T-cell (primary cell): ENCODE measurements around the gene SCAMP1. TPM values are rescaled to one million over a fixed set of nuclear protein-coding genes. Genes with fewer than 3 reads are reported as not detected.
"Not testable (repeated sequence)": the region's sequence is repeated elsewhere in the genome, so short reads cannot be mapped to it uniquely, and the experiment has no call there.

ENCODE experiments used
- ATAC-seq, 4 experiments: fragments of 200-7000 bp in 3 of 4; fragments of 150-1000 bp in 1 of 4; cut with Tn5 transposase; replicated peaks in 1 of 4; 1 replicate in 3 of 4; 2 replicates in 1 of 4; pipeline ENCODE4 v1.10.0; 2021; ENCODE audit warnings: moderate library complexity in 3 of 4, mild to moderate bottlenecking in 2 of 4, moderate number of reproducible peaks in 1 of 4
- CTCF ChIA-PET, 2 donors: fragments of 300-600 bp; sonication (Branson Sonifier 250); formaldehyde crosslinking; loops; one replicate each; lab custom pipeline; 2022; ENCODE audit warnings: antibody characterized with exemption in 2 of 2; lab: Charles Lee
- POLR2A ChIA-PET, 2 donors: fragments of 300-600 bp; sonication (Branson Sonifier 250); formaldehyde crosslinking; loops; one replicate each; lab custom pipeline; 2022; ENCODE audit warnings: antibody characterized with exemption in 2 of 2; lab: Charles Lee
- DNase-seq, 35 experiments: peaks; one replicate each; pipeline versions ENCODE4 v3.0.0 to v3.0.0-alpha.2; 2013 to 2023
- H3K27ac ChIP-seq: one replicate; pipeline ENCODE4 v1.5.1; 2013; ENCODE audit warnings: low read length
- H3K27me3 ChIP-seq, 2 experiments: replicated peaks in 1 of 2; 1 replicate in 1 of 2; 2 replicates in 1 of 2; pipeline versions ENCODE4 v1.6.1 to v1.7.0; 2013; ENCODE audit warnings: low read length in 1 of 2, mixed read lengths in 1 of 2; ENCODE audit not compliant: control insufficient read depth in 2 of 2, insufficient read depth in 2 of 2; ENCODE audit errors: extremely low read depth in 1 of 2
- H3K36me3 ChIP-seq, 2 donors: 1 replicate in 1 of 2; 2 replicates in 1 of 2; pipeline versions ENCODE4 v1.6.1 to v1.7.0; 2013; ENCODE audit warnings: low read length in 1 of 2; ENCODE audit not compliant: control insufficient read depth in 2 of 2, insufficient read depth in 1 of 2; ENCODE audit errors: extremely low read depth in 1 of 2
- H3K4me1 ChIP-seq, 2 experiments: 1 replicate in 1 of 2; 2 replicates in 1 of 2; pipeline versions ENCODE4 v1.6.1 to v1.7.0; 2013; ENCODE audit warnings: low read length in 2 of 2, mixed read lengths in 1 of 2; ENCODE audit not compliant: insufficient read depth in 2 of 2, control insufficient read depth in 1 of 2; ENCODE audit errors: extremely low read depth in 1 of 2
- H3K4me3 ChIP-seq, 2 donors: 1 replicate in 1 of 2; 2 replicates in 1 of 2; pipeline versions ENCODE4 v1.5.1 to v1.7.0; 2013; ENCODE audit warnings: mild to moderate bottlenecking in 2 of 2, low read length in 1 of 2, moderate library complexity in 1 of 2; ENCODE audit not compliant: control insufficient read depth in 1 of 2; ENCODE audit errors: extremely low read depth in 1 of 2
- H3K9me3 ChIP-seq: 2 replicates; pipeline ENCODE4 v1.7.0; 2013
- H3K27ac Mint-ChIP-seq, 2 donors: one replicate each; pipeline ENCODE4 v1.8.0; 2020 to 2021; ENCODE audit warnings: mild to moderate bottlenecking in 2 of 2, mixed read lengths in 2 of 2
- H3K27me3 Mint-ChIP-seq, 2 donors: one replicate each; pipeline ENCODE4 v1.8.0; 2021 to 2022; ENCODE audit warnings: mixed read lengths in 2 of 2
- H3K36me3 Mint-ChIP-seq: one replicate; pipeline ENCODE4 v1.8.0; 2021; ENCODE audit warnings: mixed read lengths
- H3K4me1 Mint-ChIP-seq, 3 donors: one replicate each; pipeline ENCODE4 v1.8.0; 2020 to 2022; ENCODE audit warnings: mixed read lengths in 3 of 3, mild to moderate bottlenecking in 1 of 3
- H3K4me3 Mint-ChIP-seq, 3 donors: one replicate each; pipeline ENCODE4 v1.8.0; 2020 to 2022; ENCODE audit warnings: mild to moderate bottlenecking in 3 of 3, mixed read lengths in 3 of 3, moderate library complexity in 3 of 3
- H3K9me3 Mint-ChIP-seq, 3 donors: one replicate each; pipeline ENCODE4 v1.8.0; 2020 to 2022; ENCODE audit warnings: mixed read lengths in 3 of 3
- WGBS: methylation state at CpG from one replicate; pipeline ENCODE4 v1.1.5; 2013; ENCODE audit warnings: missing lambda C conversion rate; ENCODE audit not compliant: insufficient coverage; 5-methylcytosine and 5-hydroxymethylcytosine counted together
- total RNA-seq, 35 experiments: library from RNA in 6 of 35; stranded (reverse) in 6 of 35; fragments of 120-200 nt in 1 of 35; gene quantifications; one replicate each; pipeline versions ENCODE4 v1.2.1 to v1.2.4 and lab custom pipeline; 2013 to 2026

Gene SCAMP1
- total RNA-seq, 5 donors from 2014 or later (not counting 1 experiment from before 2014, with no cell fraction given), result 20.6 to 28.3 (median 22.2) TPM

DNA sequence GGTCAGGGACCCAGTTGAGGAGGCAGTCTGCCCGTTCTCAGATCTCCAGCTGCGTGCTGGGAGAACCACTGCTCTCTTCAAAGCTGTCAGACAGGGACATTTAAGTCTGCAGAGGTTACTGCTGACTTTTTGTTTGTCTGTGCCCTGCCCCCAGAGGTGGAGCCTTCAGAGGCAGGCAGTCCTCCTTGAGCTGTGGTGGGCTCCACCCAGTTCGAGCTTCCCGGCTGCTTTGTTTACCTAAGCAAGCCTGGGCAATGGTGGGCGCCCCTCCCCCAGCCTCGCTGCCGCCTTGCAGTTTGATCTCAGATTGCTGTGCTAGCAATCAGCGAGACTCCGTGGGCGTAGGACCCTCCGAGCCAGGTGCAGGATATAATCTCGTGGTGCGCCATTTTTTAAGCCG lies 97.1 kb downstream of the SCAMP1 start:
- POLR2A ChIA-PET, H3K4me1 ChIP-seq, ATAC-seq, DNase-seq, H3K9me3 Mint-ChIP-seq, H3K27me3 Mint-ChIP-seq, CTCF ChIA-PET, H3K4me3 ChIP-seq, H3K27me3 ChIP-seq, H3K27ac ChIP-seq, H3K27ac Mint-ChIP-seq, H3K36me3 ChIP-seq, H3K4me3 Mint-ChIP-seq, H3K9me3 ChIP-seq: not testable (repeated sequence)
- Mint-ChIP-seq H3K4me1 (peaks cover 14 to 33% (median 17%) of the 10 kb centered on the region in 3 donors), H3K36me3 (peaks cover 32% of the 10 kb centered on the region)
- 71% methylated on average over 2 of the region's 14 CpGs for WGBS

DNA sequence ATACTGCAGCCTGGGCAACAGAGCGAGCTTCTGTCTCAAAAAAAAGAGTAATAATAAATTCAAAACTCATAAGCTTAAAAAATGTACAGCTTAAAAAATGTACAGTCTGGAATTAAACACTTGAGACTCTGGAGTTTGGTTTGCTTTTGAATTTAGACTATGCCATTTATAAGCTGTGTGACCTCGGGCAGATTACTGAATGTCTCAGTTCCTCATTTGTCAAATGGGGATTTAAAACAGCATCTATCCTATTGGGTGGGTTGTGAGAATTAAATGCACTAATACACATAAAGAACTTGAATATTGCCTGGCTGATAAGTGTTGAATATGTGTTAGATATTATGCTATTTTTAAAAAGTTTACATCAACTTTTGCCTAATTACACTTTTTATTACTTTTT lies 98.4 kb downstream of the SCAMP1 start:
- WGBS, result no CpG with 5 or more reads among the region's 2 CpGs
- Mint-ChIP-seq H3K27me3 (no peaks in the 10 kb centered on the region), H3K9me3 (peaks cover 0 to 7% (median 5%) of the 10 kb centered on the region in 3 donors), H3K4me1 (peaks cover 14 to 33% (median 17%) of the 10 kb centered on the region in 3 donors), H3K4me3 (no peak overlapping the region), H3K36me3 (peaks cover 39% of the 10 kb centered on the region), H3K27ac (no peak overlapping the region)
- ChIA-PET CTCF (no interaction called here), POLR2A (no interaction called here)
- Histone ChIP-seq H3K4me3 (no peak overlapping the region), H3K27ac (no peak overlapping the region), H3K27me3 (no peaks in the 10 kb centered on the region), H3K9me3 (no peaks in the 10 kb centered on the region), H3K36me3 (peaks cover 0 to 9% of the 10 kb centered on the region in 2 donors), H3K4me1 (no peaks in the 10 kb centered on the region)
- ATAC-seq (no peak), DNase-seq (no peak)

DNA sequence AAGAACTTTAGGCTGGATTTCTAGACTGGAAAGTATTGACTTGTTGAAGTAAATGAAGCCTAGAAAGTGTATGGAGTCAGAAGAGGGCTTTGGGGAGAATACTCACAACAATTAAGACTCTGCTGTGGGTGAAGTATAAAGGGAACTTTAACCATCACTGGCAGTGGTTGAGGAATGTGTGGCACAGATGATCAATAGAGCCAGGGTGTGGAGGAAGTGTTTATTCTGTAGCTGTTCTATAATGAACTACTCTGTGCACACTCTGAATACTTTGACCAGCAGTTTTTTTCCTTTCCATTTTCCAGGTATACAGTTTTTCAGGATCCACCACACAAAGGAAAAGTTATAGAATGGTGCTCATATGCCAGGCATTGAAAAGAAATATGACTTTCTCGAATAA lies 106.7 kb downstream of the SCAMP1 start:
- peaks cover 40% of the 10 kb centered on the region for H3K36me3 Mint-ChIP-seq
- no peaks in the 10 kb centered on the region for H3K4me1 ChIP-seq
- no peaks in the 10 kb centered on the region for H3K9me3 ChIP-seq
- no CpG with 5 or more reads among the region's 1 CpG for WGBS
- ATAC-seq (no peak), DNase-seq (no peak)
- H3K27me3 Mint-ChIP-seq, result no peaks in the 10 kb centered on the region
- peaks cover 0 to 20% of the 10 kb centered on the region in 2 donors for H3K36me3 ChIP-seq
- H3K4me1 Mint-ChIP-seq, result peaks cover 0 to 13% (median 0%) of the 10 kb centered on the region in 3 donors
- no peaks in the 10 kb centered on the region for H3K9me3 Mint-ChIP-seq
- H3K27ac Mint-ChIP-seq, result no peak overlapping the region
- no peak overlapping the region for H3K4me3 ChIP-seq
- no peaks in the 10 kb centered on the region for H3K27me3 ChIP-seq
- H3K4me3 Mint-ChIP-seq, result no peak overlapping the region
- ChIA-PET POLR2A (no interaction called here), CTCF (interaction anchor here in 1 of 2 donors (0.5 to 1.3 kb wide), 2 partner anchors 27 to 666 kb away, joined by 3 to 12 read pairs; no protein-coding TSS in a partner anchor)
- no peak overlapping the region for H3K27ac ChIP-seq

DNA sequence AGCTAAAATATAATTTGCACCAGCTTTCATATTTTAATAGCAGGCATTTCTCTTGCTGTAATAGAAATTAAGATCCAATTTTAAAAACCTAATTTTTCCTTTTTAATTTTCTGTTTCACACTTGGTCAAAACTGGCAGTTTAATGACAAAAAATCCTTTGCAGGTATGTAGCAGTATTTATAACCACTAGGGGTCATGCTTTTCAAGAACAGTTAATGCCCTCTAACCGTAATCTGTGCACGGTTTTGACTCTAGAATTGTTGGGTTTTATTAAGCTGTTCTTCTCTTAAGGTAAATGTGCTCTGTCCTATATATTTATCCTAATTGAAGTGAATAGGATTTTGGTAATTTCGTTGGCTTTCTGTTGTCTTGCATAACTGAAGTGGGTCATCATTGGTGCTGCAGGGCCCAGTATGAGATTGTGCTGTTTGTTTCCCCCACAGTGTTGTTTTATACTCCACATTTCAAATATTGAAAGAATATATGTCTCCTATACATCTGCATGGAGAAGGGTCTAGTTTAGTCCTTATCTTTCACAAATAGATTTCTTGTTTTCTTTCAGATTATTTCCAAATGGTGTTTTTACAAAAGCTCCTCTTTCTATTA lies 107.4 kb downstream of the SCAMP1 start:
- Histone ChIP-seq H3K36me3 (peaks cover 0 to 18% of the 10 kb centered on the region in 2 donors), H3K4me3 (no peak overlapping the region), H3K27ac (no peak overlapping the region), H3K27me3 (no peaks in the 10 kb centered on the region), H3K9me3 (no peaks in the 10 kb centered on the region), H3K4me1 (no peaks in the 10 kb centered on the region)
- ChIA-PET CTCF (interaction anchor here in 1 of 2 donors (0.5 to 1.3 kb wide), 2 partner anchors 28 to 666 kb away, joined by 3 to 12 read pairs; no protein-coding TSS in a partner anchor), POLR2A (no interaction called here)
- WGBS, result no CpG with 5 or more reads among the region's 3 CpGs
- DNase-seq (peak in 1 of 35 experiments; percentile 16), ATAC-seq (no peak)
- no peak overlapping the region for H3K27ac Mint-ChIP-seq
- H3K27me3 Mint-ChIP-seq, result no peaks in the 10 kb centered on the region
- H3K4me3 Mint-ChIP-seq, result no peak overlapping the region
- H3K9me3 Mint-ChIP-seq, result no peaks in the 10 kb centered on the region
- peaks cover 39% of the 10 kb centered on the region for H3K36me3 Mint-ChIP-seq
- H3K4me1 Mint-ChIP-seq, result peaks cover 0 to 11% (median 0%) of the 10 kb centered on the region in 3 donors

DNA sequence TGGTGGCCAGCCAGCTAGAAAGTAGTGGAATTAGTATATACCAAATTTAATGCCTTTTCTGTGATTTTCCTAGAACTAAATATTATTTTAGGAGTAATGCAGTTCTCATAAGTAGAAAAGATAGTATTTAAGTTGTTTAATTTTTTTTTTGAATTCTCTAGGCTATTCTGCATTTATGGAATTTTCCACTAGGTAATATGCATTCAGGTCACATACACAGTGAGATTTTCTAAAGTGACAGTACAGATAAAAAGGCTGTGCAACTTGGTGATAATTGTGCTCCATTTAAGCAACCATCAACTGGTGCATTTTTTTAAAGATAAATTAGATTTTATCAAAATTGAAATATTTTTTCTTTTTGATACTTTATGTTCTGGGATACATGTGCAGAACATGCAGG lies 111.5 kb downstream of the SCAMP1 start:
- Mint-ChIP-seq H3K9me3 (no peaks in the 10 kb centered on the region), H3K4me3 (no peak overlapping the region), H3K4me1 (peaks cover 0 to 10% (median 0%) of the 10 kb centered on the region in 3 donors), H3K27me3 (no peaks in the 10 kb centered on the region), H3K36me3 (peaks cover 21% of the 10 kb centered on the region), H3K27ac (no peak overlapping the region)
- Histone ChIP-seq H3K4me1 (no peaks in the 10 kb centered on the region), H3K27ac (no peak overlapping the region), H3K4me3 (no peak overlapping the region), H3K36me3 (peaks cover 0 to 3% of the 10 kb centered on the region in 2 donors), H3K9me3 (no peaks in the 10 kb centered on the region), H3K27me3 (no peaks in the 10 kb centered on the region)
- ChIA-PET CTCF (interaction anchor here in 1 of 2 donors (0.7 kb wide), 1 partner anchor 1863 kb away, joined by 8 read pairs; no protein-coding TSS in a partner anchor), POLR2A (no interaction called here)
- DNase-seq, result no peak
- no peak for ATAC-seq

DNA sequence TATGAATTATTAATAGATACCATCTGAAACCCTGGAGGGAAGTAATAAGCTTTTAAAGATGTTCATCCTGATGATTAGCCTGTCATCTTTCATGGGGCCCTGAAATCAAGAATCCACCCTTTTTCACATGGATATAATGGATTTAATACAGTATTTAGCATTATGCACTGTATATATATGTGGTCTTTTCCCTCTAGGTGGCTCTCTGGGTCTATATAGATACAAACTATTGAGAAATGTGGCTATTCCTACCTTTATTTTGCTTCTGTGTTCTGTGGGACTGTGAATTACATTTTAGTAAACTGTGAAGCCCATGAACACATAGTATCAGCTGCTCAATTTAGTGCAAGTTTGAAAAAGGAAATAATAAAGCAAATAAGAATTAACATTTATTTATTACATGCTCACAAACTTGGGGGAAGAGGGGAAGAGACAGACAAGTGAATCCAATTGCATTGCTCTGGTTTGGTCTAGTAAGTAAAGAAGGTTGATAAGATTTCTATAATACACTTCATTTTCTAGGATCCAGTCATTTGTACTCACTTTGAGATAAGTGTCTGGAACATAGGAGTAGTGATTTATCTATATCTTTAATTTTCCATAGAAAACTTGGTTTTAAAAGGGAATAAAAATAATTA lies 112.2 kb downstream of the SCAMP1 start:
- H3K4me1 Mint-ChIP-seq, result peaks cover 0 to 6% (median 0%) of the 10 kb centered on the region in 3 donors
- peaks cover 21% of the 10 kb centered on the region for H3K36me3 Mint-ChIP-seq

More for the DNA sequence above, 112.2 kb downstream of the SCAMP1 start:
- Mint-ChIP-seq H3K4me3 (no peak overlapping the region), H3K9me3 (no peaks in the 10 kb centered on the region), H3K27ac (no peak overlapping the region), H3K27me3 (no peaks in the 10 kb centered on the region)
- DNase-seq (no peak), ATAC-seq (no peak)
- H3K27me3 ChIP-seq, result no peaks in the 10 kb centered on the region
- no peak overlapping the region for H3K27ac ChIP-seq
- CTCF ChIA-PET, result interaction anchor here in 1 of 2 donors (0.7 kb wide), 1 partner anchor 1864 kb away, joined by 8 read pairs; no protein-coding TSS in a partner anchor
- H3K36me3 ChIP-seq, result peaks cover 0 to 5% of the 10 kb centered on the region in 2 donors
- no peaks in the 10 kb centered on the region for H3K4me1 ChIP-seq
- no peak overlapping the region for H3K4me3 ChIP-seq
- POLR2A ChIA-PET, result no interaction called here
- H3K9me3 ChIP-seq, result no peaks in the 10 kb centered on the region
